A549 (cell line): ENCODE measurements around the gene CD82. TPM values are rescaled to one million over a fixed set of nuclear protein-coding genes. Genes with fewer than 3 reads are reported as not detected.

Experiments used
- ATAC-seq, 2 experiments: fragments of 200-7000 bp in 1 of 2; fragments of >200 bp in 1 of 2; cut with Nextera tagmentation in 1 of 2; cut with Tn5 transposase in 1 of 2; 3 replicates each; pipeline versions ENCODE4 v1.8.0 to v1.9.1; 2018 to 2020; ENCODE audit warnings: mild to moderate bottlenecking in 1 of 2, moderate library complexity in 1 of 2
- CTCF ChIA-PET: fragments of 300-600 bp; sonication (Branson Sonifier 250); formaldehyde crosslinking; extraction: SDS; loops from one replicate; lab custom pipeline; 2021; ENCODE audit warnings: antibody characterized with exemption, inconsistent platforms; lab: Yijun Ruan, JAX
- POLR2A ChIA-PET: fragments of 350-600 bp; formaldehyde crosslinking; extraction: SDS; loops from one replicate; lab custom pipeline; 2021; ENCODE audit warnings: antibody characterized with exemption, inconsistent platforms; lab: Yijun Ruan, JAX
- DNase-seq, 2 experiments: peaks; one replicate each; pipeline versions ENCODE4 v3.0.0 to v3.0.0-alpha.2; 2011 to 2016; ENCODE audit warnings: low read depth in 1 of 2, low spot score in 1 of 2
- FAIRE-seq: peaks from 2 replicates; lab custom pipeline; 2011; peaks lifted over from hg19 to GRCh38; lab: Jason Lieb, UNC
- H3K27ac ChIP-seq, 2 experiments: fragments of >200 bp; sonication (Bioruptor Twin); formaldehyde crosslinking; 3 replicates each; pipeline ENCODE4 v1.5.1; 2016 to 2017
- H3K4me1 ChIP-seq: fragments of >200 bp; sonication (Bioruptor Twin); formaldehyde crosslinking; 3 replicates; pipeline ENCODE4 v1.6.1; 2016
- H3K4me2 ChIP-seq: fragments of >200 bp; sonication (Bioruptor Twin); formaldehyde crosslinking; 3 replicates; pipeline ENCODE4 v1.6.1; 2016
- H3K4me3 ChIP-seq: fragments of >200 bp; sonication (Bioruptor Twin); formaldehyde crosslinking; 3 replicates; pipeline ENCODE4 v1.5.1; 2016
- H3K9me3 ChIP-seq: fragments of >200 bp; sonication (Bioruptor Twin); formaldehyde crosslinking; 3 replicates; pipeline ENCODE4 v1.6.1; 2016
- CBX2 ChIP-seq: fragments of 200-600 bp; sonication (generic); IDR thresholded peaks from 2 replicates; pipeline ENCODE4 v1.6.1; 2016; ENCODE audit warnings: low read depth, mild to moderate bottlenecking, borderline replicate concordance
- CBX8 ChIP-seq: fragments of 200-600 bp; sonication (generic); IDR thresholded peaks from 2 replicates; pipeline ENCODE4 v1.6.1; 2016
- CHD2 ChIP-seq: fragments of 150-350 bp; IDR thresholded peaks from 2 replicates; pipeline ENCODE4 v1.6.1; 2014; ENCODE audit warnings: low read length; ENCODE audit not compliant: partially characterized antibody
- CTCF ChIP-seq: fragments of >200 bp; sonication (Bioruptor Twin); formaldehyde crosslinking; IDR thresholded peaks from 3 replicates; pipeline ENCODE4 v1.5.1; 2016
- EHMT2 ChIP-seq: fragments of 200-600 bp; sonication (generic); IDR thresholded peaks from 2 replicates; pipeline ENCODE4 v1.6.1; 2016; ENCODE audit warnings: antibody characterized with exemption, low read depth, mild to moderate bottlenecking, moderate library complexity
- FOSB ChIP-seq: fragments of 250-450 bp; sonication (Bioruptor Pico); IDR thresholded peaks from 2 replicates; pipeline ENCODE4 v1.5.0; 2020; ENCODE audit warnings: mild to moderate bottlenecking, moderate library complexity
- FOXS1 ChIP-seq: fragments of 250-450 bp; sonication (Bioruptor Pico); IDR thresholded peaks from 2 replicates; pipeline ENCODE4 v1.5.0; 2020; ENCODE audit warnings: mild to moderate bottlenecking, moderate library complexity
- HDAC2 ChIP-seq: fragments of 200-600 bp; sonication (generic); IDR thresholded peaks from 2 replicates; pipeline ENCODE4 v1.6.1; 2016
- HES2 ChIP-seq: fragments of >200 bp; sonication (Bioruptor Twin); formaldehyde crosslinking; IDR thresholded peaks from 2 replicates; pipeline ENCODE4 v1.6.1; 2016
- JUN ChIP-seq, 2 experiments: fragments of >200 bp; sonication (Bioruptor Twin); formaldehyde crosslinking; IDR thresholded peaks; 2 replicates in 1 of 2; 3 replicates in 1 of 2; pipeline ENCODE4 v1.6.1; 2016 to 2017
- JUNB ChIP-seq: fragments of >200 bp; sonication (Bioruptor Twin); formaldehyde crosslinking; IDR thresholded peaks from 2 replicates; pipeline ENCODE4 v1.6.1; 2016
- MAZ ChIP-seq: fragments of 150-350 bp; IDR thresholded peaks from 2 replicates; pipeline ENCODE4 v1.6.1; 2014; ENCODE audit warnings: antibody characterized with exemption, low read depth, low read length, borderline replicate concordance
- NPAS2 ChIP-seq: fragments of 250-450 bp; sonication (Bioruptor Pico); IDR thresholded peaks from 2 replicates; pipeline ENCODE4 v1.8.0; 2022; ENCODE audit warnings: mild to moderate bottlenecking, moderate library complexity, borderline replicate concordance
- PHF8 ChIP-seq: fragments of 200-600 bp; sonication (generic); IDR thresholded peaks from 2 replicates; pipeline ENCODE4 v1.6.1; 2016; ENCODE audit warnings: low read depth, mild to moderate bottlenecking, antibody characterized with exemption, moderate library complexity, borderline replicate concordance
- POLR2A ChIP-seq: IDR thresholded peaks from 2 replicates; pipeline ENCODE4 v1.6.1; 2012; ENCODE audit warnings: mild to moderate bottlenecking, low read length
- RAD21 ChIP-seq, 2 experiments: fragments of >200 bp in 1 of 2; sonication (Bioruptor Twin) in 1 of 2; formaldehyde crosslinking in 1 of 2; IDR thresholded peaks in 1 of 2; conservative IDR thresholded peaks in 1 of 2; 2 replicates in 1 of 2; 3 replicates in 1 of 2; pipeline ENCODE4 v1.6.1; 2012 to 2018; ENCODE audit warnings: inconsistent platforms in 1 of 2
- REST ChIP-seq: fragments of 200-600 bp; sonication (generic); IDR thresholded peaks from 2 replicates; pipeline ENCODE4 v1.6.1; 2016; ENCODE audit warnings: antibody characterized with exemption, mild to moderate bottlenecking, moderate library complexity
- SREBF2 ChIP-seq: fragments of 450-650 bp; IDR thresholded peaks from 2 replicates; pipeline ENCODE4 v1.6.1; 2014; ENCODE audit warnings: mild to moderate bottlenecking, moderate library complexity
- TP53 ChIP-seq: fragments of 250-450 bp; sonication (Bioruptor Pico); IDR thresholded peaks from 2 replicates; pipeline ENCODE4 v1.5.0; 2021; ENCODE audit warnings: mild to moderate bottlenecking, moderate library complexity
- ZSCAN20 ChIP-seq: fragments of 250-450 bp; sonication (Bioruptor Pico); IDR thresholded peaks from 2 replicates; pipeline ENCODE4 v1.8.0; 2022; ENCODE audit warnings: mild to moderate bottlenecking, moderate library complexity
- whole genome bisulfite sequencing: methylation state at CpG from one replicate; pipeline ENCODE4 v1.1.6; 2017; ENCODE audit errors: missing lambda C conversion rate; 5-methylcytosine and 5-hydroxymethylcytosine counted together
- polyA plus RNA-seq, 4 experiments: library from polyadenylated mRNA; depleted of rRNA in 3 of 4; stranded (reverse); fragments of >200 nt; fragmentation: RNase III in 1 of 4; extraction: RNeasy Plus Mini Kit Qiagen cat#74134 plus additional on column Dnase treatment in 1 of 4; gene quantifications; 2 replicates in 3 of 4; 3 replicates in 1 of 4; pipeline ENCODE4 v1.2.3, GENCODE V29; 2011 to 2017

Gene CD82
- polyA plus RNA-seq, 2 of the 4 experiments (the other 2 are of a cell fraction), result 2.8 to 3.2 TPM

GRCh38 chr11:44576656-44577055, 11.2 kb downstream of the CD82 start (continued):
- TF ChIP-seq CTCF (no peak), TP53 (no peak), CHD2 (no peak), MAZ (no peak), HES2 (no peak)

GRCh38 chr11:44577231-44577830, 11.9 kb downstream of the CD82 start:
- Histone ChIP-seq H3K4me2 (no peak overlapping the region), H3K9me3 (no peaks in the 10 kb centered on the region), H3K4me1 (no peaks in the 10 kb centered on the region)
- DNase-seq (no peak), ATAC-seq (no peak), FAIRE-seq (no peak)
- POLR2A ChIA-PET, result interaction anchor here (1.0 kb wide), 1 partner anchor 12 kb away, joined by 3 read pairs; the partner anchor contains the start of gene CD82
- TF ChIP-seq POLR2A (no peak), EHMT2 (no peak), JUNB (no peak), CBX8 (no peak), FOXS1 (CRISPR knock-in tag) (no peak), PHF8 (no peak), FOSB (CRISPR knock-in tag) (no peak), ZSCAN20 (no peak), NPAS2 (CRISPR knock-in tag) (no peak), REST (no peak), SREBF2 (no peak)
- TF ChIP-seq, all 56 proteins: peak for 0
- Histone ChIP-seq H3K27ac (no peak overlapping the region), H3K4me3 (no peak overlapping the region)
- WGBS, result 82% methylated on average over 5 of the region's 7 CpGs
- CTCF ChIA-PET, result interaction anchor here (1.0 to 3.5 kb wide), 7 partner anchors 20 to 350 kb away, joined by 3 to 16 read pairs (median 7); no protein-coding TSS in a partner anchor

- H3K4me3 ChIP-seq, result no peak overlapping the region
- TF ChIP-seq HDAC2 (no peak), CBX2 (no peak), JUN (IDR thresholded peaks at IDR 0.05) (no peak), RAD21 (conservative IDR thresholded peaks at IDR 0.05 in 1 of 2, IDR thresholded peaks at IDR 0.05 in 1 of 2) (no peak), MAZ (no peak), CHD2 (no peak)
- H3K4me2 ChIP-seq, result no peak overlapping the region
- ATAC-seq (no peak), FAIRE-seq (no peak), DNase-seq (no peak)
- CTCF ChIA-PET, result interaction anchor here (0.9 to 3.5 kb wide), 7 partner anchors 21 to 349 kb away, joined by 3 to 16 read pairs (median 7); no protein-coding TSS in a partner anchor
- 0 out of 3 replicates have a peak, but pooled peaks cover 4% of the 10 kb centered on the region for H3K9me3 ChIP-seq
- no peak overlapping the region for H3K27ac ChIP-seq
- H3K4me1 ChIP-seq, result no peaks in the 10 kb centered on the region
- 83% methylated on average over 5 of the region's 5 CpGs for WGBS
- POLR2A ChIA-PET, result interaction anchor here (1.0 kb wide), 1 partner anchor 13 kb away, joined by 3 read pairs; the partner anchor contains the start of gene CD82
Measured at GRCh38 chr11:44578279-44578678, 12.8 kb downstream of the CD82 start.
